Tibial nerve (tissue), 4 donors: ENCODE data around the gene ITGAL.

Experiments used
- CTCF ChIP-seq, 5 experiments: fragments of 200-600 bp in 3 of 5; fragments of 450-650 bp in 2 of 5; sonication (generic) in 3 of 5; IDR thresholded peaks; one replicate each; pipeline ENCODE4 v1.5.1; 2016 to 2019; ENCODE audit warnings: antibody characterized with exemption in 5 of 5, mild to moderate bottlenecking in 3 of 5, moderate library complexity in 2 of 5
- EP300 ChIP-seq, 2 donors: sonication (generic); formaldehyde crosslinking; IDR thresholded peaks; one replicate each; pipeline ENCODE4 v1.6.1; 2017; ENCODE audit warnings: antibody characterized with exemption in 2 of 2, mild to moderate bottlenecking in 1 of 2
- POLR2A ChIP-seq, 2 donors: fragments of 450-650 bp; IDR thresholded peaks; one replicate each; pipeline ENCODE4 v1.6.1; 2017; ENCODE audit warnings: antibody characterized with exemption in 2 of 2, mild to moderate bottlenecking in 2 of 2, moderate library complexity in 2 of 2

- TF ChIP-seq POLR2A (IDR thresholded peaks at IDR 0.05) (no peak), CTCF (IDR thresholded peaks at IDR 0.05) (no peak), EP300 (IDR thresholded peaks at IDR 0.05) (no peak)
These were observed 24.9 kb upstream of the ITGAL start for GRCh38 chr16:30447512-30448226.
